T-helper 1 cell treated with Interleukin-12 subunit alpha and Interleukin-12 subunit beta and Interleukin-4 antibody, amounts not matched to agents 30 μg/mL and 1 μg/mL, for 36 hours (primary cell): ENCODE results near the gene CHST11.

ENCODE experiments used
- H3K27ac Mint-ChIP-seq: one replicate; pipeline ENCODE4 v1.8.0; 2021; ENCODE audit warnings: mild to moderate bottlenecking, mixed read lengths
- H3K27me3 Mint-ChIP-seq: one replicate; pipeline ENCODE4 v1.8.0; 2021; ENCODE audit warnings: low read depth, mixed read lengths
- H3K36me3 Mint-ChIP-seq: one replicate; pipeline ENCODE4 v1.8.0; 2021; ENCODE audit warnings: low read depth, mixed read lengths
- H3K4me1 Mint-ChIP-seq: one replicate; pipeline ENCODE4 v1.8.0; 2021; ENCODE audit warnings: low read depth, mixed read lengths
- H3K4me3 Mint-ChIP-seq: one replicate; pipeline ENCODE4 v1.8.0; 2021; ENCODE audit warnings: mild to moderate bottlenecking, moderate library complexity, mixed read lengths
- H3K9me3 Mint-ChIP-seq: one replicate; pipeline ENCODE4 v1.8.0; 2021; ENCODE audit warnings: mixed read lengths

Gene CHST11

DNA sequence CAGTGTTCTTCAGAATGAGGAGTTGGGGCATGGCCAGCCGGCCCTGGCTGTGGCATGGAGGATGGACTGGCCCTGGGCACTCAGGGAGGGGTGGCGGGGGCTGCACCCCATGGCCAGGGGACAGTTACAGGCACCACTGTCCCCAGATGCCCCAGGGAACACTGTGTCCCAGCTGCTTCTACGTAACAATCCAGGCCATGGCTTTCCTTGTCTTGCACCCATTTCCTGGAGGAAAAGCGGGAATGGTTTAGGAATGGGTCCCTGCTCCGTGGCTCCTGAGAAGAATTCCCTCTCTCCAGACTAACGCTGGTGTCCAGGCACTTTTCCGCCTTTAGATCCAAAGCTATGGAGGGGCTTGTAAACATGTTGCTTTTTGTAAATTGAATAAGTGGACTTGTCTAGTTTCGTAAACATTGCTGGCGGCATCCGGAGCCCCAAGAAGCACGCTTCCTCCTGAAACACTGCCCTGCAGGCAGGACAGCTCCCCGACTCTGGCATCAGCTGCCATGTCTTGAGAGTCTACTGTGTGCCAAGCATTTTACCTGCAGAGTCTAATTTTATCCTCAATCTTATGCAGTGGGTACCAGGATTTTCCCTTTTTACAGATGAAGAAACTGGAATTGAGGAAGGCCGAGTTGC is 263.1 kb downstream of the CHST11 start:
- H3K27me3 Mint-ChIP-seq, result no peaks in the 10 kb centered on the region
- peak overlapping the region; percentile 97 for H3K27ac Mint-ChIP-seq
- H3K36me3 Mint-ChIP-seq, result peaks cover 9% of the 10 kb centered on the region
- H3K4me3 Mint-ChIP-seq, result peak overlapping the region; percentile 84
- peaks cover 52% of the 10 kb centered on the region for H3K4me1 Mint-ChIP-seq
- H3K9me3 Mint-ChIP-seq, result no peaks in the 10 kb centered on the region

DNA sequence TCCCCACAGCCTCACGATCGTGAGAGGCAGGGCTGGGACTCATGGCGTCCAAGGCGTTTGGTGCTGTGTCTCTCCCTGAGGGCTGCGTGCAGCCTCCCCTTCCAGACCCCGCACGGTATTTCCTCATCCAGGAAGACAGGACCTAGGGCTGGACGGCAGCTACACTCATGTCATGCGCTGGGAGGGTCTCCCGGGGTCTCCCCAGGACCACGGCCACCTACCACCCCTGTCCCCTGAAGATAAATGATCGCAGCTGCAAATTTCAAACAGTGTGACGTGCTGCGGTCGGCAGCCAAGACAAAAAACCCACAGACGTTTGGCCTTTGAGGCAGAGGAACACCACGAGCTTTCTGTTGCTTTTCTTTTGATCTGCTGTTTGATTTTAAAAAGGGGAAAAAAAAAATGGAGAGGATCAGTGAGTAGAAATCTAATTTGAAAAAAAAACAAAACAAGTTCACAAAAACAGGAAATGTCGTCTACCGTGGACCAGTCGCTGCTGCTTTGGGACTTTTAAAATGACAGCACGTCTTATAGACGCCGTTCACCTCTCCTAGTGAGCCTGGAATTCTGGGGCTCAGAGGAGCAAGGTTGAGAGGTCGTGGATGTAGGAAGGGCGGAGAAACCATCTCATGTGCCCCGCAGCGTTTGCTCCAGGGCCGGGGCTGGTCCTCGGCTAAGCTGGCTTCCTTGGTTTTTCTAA is 263.7 kb downstream of the CHST11 start:
- no peaks in the 10 kb centered on the region for H3K9me3 Mint-ChIP-seq
- peak overlapping the region; percentile 97 for H3K27ac Mint-ChIP-seq
- H3K4me1 Mint-ChIP-seq, result peaks cover 57% of the 10 kb centered on the region
- H3K4me3 Mint-ChIP-seq, result peak overlapping the region; percentile 84
- H3K27me3 Mint-ChIP-seq, result no peaks in the 10 kb centered on the region
- H3K36me3 Mint-ChIP-seq, result peaks cover 10% of the 10 kb centered on the region

DNA sequence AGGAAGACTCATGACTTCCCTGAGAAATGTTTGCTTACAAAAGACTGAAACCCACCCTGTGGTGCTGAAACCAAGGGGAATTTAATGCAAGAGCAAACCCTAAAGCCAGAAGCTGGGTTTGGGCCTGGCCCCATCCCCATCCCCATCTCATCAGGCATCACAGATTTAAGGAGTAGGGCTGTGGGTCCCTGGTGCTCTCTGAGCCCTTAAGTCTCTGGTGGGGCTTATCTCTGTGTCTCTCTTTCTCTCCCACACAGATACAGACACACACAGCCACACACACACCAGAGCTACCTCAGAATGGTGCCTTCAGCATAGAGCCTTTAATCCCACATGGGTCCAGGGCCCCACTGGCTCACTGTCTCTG is 264.3 kb downstream of the CHST11 start:
- no peaks in the 10 kb centered on the region for H3K27me3 Mint-ChIP-seq
- H3K4me1 Mint-ChIP-seq, result peaks cover 63% of the 10 kb centered on the region
- H3K36me3 Mint-ChIP-seq, result peaks cover 16% of the 10 kb centered on the region
- H3K4me3 Mint-ChIP-seq, result peak overlapping the region; percentile 84
- H3K9me3 Mint-ChIP-seq, result no peaks in the 10 kb centered on the region
- H3K27ac Mint-ChIP-seq, result peak overlapping the region; percentile 97

DNA sequence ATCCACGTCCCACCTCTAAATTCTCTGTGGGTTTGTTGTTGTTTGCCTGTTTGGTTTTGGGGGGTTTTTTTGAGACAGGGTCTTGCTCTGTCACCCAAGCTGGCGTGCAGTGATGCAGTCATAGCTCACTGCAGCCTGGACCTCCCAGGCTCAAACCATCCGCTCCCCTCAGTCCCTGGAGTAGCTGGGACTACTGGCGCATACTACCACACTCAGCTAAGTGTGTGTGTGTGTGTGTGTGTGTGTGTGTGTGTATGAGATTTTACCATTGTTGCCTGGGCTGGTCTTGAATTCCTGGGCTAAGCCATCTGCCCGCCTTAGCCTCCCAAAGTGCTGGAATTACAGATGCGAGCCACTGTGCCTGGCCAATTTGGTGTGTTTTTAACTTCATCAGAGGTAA is 265.2 kb downstream of the CHST11 start:
- Mint-ChIP-seq H3K27ac (peak overlapping the region; percentile 97), H3K27me3 (no peaks in the 10 kb centered on the region), H3K4me1 (peaks cover 62% of the 10 kb centered on the region), H3K4me3 (peak overlapping the region; percentile 17), H3K36me3 (peaks cover 22% of the 10 kb centered on the region), H3K9me3 (no peaks in the 10 kb centered on the region)

DNA sequence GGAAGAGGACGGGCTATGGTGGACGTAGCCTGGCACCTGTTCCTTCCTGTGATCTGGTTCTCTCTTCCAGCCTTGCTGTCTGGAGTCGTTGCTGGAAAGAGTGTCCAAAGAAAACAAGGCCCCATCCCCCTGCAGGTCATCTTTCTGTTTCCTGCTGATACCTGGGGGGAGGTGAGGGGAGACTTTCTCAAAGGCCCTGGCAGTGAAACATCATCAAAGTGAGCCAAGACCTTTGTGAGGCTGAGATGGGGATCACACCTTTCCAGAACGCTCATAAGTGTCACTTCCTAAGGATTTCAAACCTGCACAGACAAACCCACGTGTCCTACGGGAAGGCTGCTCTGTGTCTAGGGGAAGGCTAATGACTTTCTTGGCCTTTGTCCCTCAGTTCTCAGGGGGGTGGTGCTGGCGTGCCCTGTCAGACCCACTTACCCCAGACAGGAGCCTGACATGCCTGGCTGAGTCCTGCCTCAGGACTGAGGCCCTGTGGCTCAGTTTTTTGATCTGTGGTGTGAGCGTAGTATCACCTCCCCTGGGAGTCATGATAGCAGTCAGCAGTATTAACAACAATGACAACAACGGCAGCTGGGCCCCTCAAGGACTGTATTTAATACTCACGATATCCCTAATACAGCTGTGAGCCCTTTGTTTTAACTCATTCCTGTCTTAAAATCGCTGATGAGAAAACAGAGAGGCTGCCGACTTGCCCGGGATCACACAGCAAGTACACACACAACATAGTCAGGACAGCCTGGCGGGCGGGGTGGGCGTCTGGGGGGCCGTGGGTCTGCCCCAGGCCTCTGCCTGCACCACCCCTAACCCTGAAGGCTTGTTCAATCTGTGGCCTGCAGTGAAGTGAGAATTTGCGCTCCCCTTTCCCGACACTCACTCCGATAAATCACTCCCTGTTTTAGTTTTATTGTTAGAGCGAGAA is 266.1 kb downstream of the CHST11 start:
- peak overlapping the region; percentile 97 for H3K27ac Mint-ChIP-seq
- peaks cover 67% of the 10 kb centered on the region for H3K4me1 Mint-ChIP-seq
- no peaks in the 10 kb centered on the region for H3K9me3 Mint-ChIP-seq
- H3K4me3 Mint-ChIP-seq, result no peak overlapping the region
- no peaks in the 10 kb centered on the region for H3K27me3 Mint-ChIP-seq
- peaks cover 28% of the 10 kb centered on the region for H3K36me3 Mint-ChIP-seq

DNA sequence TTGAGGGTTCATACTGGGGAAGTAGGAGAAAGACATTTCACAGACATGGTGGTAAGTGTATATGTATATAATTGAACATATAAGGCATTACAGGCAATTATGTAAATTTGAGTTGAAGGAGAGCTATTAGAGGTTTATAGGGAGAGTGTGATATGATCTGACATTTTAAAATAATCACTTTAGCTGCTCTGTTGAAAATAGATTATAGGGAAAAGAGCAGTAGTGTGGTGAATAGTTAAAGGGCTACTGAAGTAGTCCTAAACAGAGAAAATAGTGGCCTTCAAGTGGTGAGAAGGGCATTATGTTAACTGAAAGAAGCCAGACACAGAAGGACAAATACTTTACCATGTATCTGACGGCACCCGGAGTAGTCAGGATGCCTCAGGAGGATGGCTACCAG is 267.1 kb downstream of the CHST11 start:
- Mint-ChIP-seq H3K27ac (peak overlapping the region; percentile 23), H3K4me1 (peaks cover 66% of the 10 kb centered on the region), H3K27me3 (no peaks in the 10 kb centered on the region), H3K4me3 (no peak overlapping the region), H3K36me3 (peaks cover 31% of the 10 kb centered on the region), H3K9me3 (no peaks in the 10 kb centered on the region)

DNA sequence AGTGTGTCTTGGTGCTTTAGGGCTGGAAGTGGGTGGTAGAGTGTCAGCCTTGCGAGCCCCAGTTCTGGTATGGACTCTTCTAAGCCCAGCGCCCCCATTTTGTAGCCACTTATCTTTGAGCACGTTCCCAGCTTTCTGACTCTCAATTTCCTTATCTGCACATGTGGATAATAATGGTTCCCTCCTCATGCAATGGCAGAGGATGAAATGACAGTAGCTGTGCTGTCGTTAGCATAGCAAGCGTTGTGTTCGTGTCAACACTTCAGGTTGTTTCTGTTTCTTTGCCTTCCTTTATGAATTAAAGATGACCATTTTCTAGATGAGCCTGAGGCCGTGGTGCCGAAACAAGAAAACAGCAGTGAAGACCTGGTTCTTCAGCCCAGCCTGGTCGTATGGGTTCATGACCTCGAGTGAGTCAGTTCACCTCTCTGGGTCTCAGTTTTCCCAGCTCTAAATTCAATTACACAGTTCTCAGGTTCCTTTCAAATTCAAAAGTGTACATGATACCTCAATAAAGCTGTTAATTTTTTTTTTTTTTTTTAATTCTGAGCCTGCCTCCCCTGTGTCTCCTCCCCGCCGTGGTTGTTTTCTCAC is 268.3 kb downstream of the CHST11 start:
- Mint-ChIP-seq H3K4me3 (no peak overlapping the region), H3K36me3 (peaks cover 31% of the 10 kb centered on the region), H3K27me3 (no peaks in the 10 kb centered on the region), H3K9me3 (no peaks in the 10 kb centered on the region), H3K27ac (no peak overlapping the region), H3K4me1 (peaks cover 63% of the 10 kb centered on the region)

DNA sequence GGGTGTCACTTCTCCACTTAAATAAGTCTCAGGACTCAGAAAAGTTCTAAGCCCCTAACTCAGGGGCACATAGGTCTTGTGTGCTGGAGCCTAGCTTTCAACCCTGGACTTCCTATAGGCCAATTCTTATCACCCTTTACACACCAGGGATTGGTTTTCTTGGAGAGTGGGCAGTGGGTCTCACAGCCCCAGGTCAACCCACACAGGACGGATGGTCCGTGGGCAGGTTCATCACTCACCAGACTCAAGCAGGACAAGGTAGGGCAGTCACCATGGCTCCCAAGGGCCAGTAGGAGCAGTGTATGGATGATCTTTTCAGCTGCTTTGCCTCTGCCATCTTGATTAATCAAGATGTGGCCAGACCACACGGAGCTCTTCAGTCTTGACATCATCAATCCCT is 268.9 kb downstream of the CHST11 start:
- Mint-ChIP-seq H3K27ac (no peak overlapping the region), H3K4me1 (peaks cover 59% of the 10 kb centered on the region), H3K36me3 (peaks cover 30% of the 10 kb centered on the region), H3K27me3 (no peaks in the 10 kb centered on the region), H3K4me3 (no peak overlapping the region), H3K9me3 (no peaks in the 10 kb centered on the region)

DNA sequence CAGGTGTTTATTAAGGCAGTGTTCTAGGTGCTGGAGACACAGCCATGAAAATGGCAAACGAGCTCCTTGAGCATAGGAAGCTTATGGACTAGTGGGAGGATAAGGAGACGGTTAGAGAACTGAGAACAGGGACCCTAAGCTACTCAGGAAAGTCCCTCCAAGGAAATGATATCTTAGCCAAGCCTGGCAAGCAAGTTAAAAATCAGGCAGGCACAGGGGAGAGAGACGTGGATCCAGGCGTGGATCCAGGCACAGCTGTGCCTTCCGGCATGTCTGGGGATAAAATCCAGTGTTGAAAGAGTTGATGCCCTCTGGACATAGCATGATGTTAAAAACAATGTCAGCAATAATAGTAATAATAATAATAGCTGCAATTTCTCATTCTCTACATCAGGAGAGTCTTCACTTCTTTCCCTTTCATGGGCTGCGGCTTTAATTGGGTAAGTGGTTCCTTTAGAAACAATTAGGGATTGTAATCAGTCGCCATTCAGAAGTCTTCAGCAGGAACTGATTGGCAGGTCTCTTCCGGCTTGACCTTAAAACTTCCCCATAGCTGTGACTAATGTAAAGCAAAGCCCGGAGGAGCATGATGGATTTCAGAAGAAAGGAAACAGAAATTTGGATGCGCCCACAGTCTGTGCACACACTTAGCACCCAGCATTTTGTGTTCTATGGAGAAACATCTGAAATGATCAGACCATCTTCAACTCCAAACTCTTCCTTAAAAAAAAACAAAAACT is 271.1 kb downstream of the CHST11 start:
- no peaks in the 10 kb centered on the region for H3K9me3 Mint-ChIP-seq
- H3K27ac Mint-ChIP-seq, result peak overlapping the region; percentile 63
- peaks cover 26% of the 10 kb centered on the region for H3K36me3 Mint-ChIP-seq
- H3K27me3 Mint-ChIP-seq, result no peaks in the 10 kb centered on the region
- H3K4me1 Mint-ChIP-seq, result peaks cover 52% of the 10 kb centered on the region
- no peak overlapping the region for H3K4me3 Mint-ChIP-seq

DNA sequence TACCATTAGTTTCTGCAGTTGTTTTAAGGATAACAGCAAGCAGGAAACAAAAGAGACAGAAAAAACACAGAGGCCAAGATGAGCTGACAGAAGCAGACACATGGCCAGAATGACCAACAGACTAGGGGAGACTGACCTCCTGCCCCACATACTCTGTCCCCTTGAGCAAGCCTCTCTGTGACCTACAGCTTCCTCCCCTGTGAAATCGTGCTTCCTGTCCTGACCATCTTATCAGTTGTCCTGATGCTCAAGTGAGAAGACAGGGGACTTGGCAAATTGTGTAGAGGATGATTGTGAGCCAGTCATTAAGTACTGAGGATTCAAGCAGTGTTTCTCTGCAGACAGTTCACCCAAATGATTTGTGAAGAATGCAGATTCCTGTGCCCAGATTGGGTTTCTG is 272.3 kb downstream of the CHST11 start:
- no peak overlapping the region for H3K4me3 Mint-ChIP-seq
- peaks cover 56% of the 10 kb centered on the region for H3K4me1 Mint-ChIP-seq
- H3K9me3 Mint-ChIP-seq, result no peaks in the 10 kb centered on the region
- no peak overlapping the region for H3K27ac Mint-ChIP-seq
- H3K36me3 Mint-ChIP-seq, result peaks cover 26% of the 10 kb centered on the region
- no peaks in the 10 kb centered on the region for H3K27me3 Mint-ChIP-seq

DNA sequence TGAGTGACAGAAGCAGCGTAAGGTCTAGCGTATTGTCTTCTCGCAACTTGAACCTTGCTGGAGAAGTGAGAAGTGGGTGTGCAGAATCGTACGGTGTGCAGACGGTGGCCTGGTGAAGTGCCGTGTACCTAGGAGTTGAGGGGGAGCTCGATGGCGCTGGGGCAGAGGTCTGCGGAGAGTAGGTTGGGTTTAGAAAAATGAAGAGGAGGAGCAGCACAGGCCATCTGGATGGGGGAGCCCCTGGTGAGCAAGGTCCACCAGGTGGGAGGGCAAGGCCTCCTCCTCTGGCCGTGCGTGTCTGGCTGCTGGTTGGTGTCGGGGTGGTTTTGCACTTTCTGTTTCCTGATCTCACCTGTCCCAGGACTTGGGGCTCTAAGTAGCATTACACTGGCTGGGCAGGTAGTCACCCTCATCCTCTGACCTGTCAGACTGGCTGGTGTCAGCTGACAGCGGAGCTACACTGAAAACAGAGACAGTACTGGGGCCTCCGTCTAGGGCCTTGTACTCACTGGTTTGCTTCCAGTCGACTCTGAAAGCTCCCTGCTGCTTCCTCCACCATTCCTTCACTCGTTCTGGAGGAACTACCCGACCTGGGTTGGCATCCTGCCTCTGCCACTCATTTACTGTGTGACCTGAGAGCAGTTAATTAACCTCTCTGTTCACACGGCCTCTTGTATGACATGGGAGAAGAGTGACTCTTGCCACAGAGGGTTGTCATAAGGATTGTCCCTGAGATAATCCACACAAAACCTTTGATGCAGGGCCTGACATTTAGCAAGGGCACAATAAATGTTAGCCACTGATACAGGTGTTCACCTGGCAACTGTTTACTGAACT is 273.1 kb downstream of the CHST11 start:
- Mint-ChIP-seq H3K4me3 (no peak overlapping the region), H3K27ac (peak overlapping the region; percentile 43), H3K36me3 (peaks cover 26% of the 10 kb centered on the region), H3K9me3 (no peaks in the 10 kb centered on the region), H3K4me1 (peaks cover 57% of the 10 kb centered on the region), H3K27me3 (no peaks in the 10 kb centered on the region)

DNA sequence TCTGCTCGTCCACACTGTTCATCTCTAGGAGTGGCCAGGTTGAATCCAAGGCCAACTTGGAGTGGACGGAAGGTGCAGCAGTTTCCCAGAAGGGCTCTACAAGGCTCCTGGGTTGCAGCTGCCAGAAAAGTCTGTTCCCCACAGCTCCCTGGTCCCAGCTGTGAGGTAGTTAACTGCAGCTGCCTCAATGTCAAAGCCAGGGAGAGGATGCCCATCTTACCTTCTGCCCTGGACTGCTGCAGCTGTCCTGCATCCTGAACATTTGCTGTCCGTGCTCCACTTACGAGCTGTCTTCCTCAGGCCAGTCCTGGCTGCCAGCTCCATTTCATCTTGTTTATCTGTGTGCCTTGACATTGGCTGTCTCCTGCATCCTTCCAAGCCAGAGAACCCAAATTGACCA is 274.0 kb downstream of the CHST11 start:
- no peak overlapping the region for H3K27ac Mint-ChIP-seq
- H3K36me3 Mint-ChIP-seq, result peaks cover 22% of the 10 kb centered on the region
- peaks cover 59% of the 10 kb centered on the region for H3K4me1 Mint-ChIP-seq

DNA sequence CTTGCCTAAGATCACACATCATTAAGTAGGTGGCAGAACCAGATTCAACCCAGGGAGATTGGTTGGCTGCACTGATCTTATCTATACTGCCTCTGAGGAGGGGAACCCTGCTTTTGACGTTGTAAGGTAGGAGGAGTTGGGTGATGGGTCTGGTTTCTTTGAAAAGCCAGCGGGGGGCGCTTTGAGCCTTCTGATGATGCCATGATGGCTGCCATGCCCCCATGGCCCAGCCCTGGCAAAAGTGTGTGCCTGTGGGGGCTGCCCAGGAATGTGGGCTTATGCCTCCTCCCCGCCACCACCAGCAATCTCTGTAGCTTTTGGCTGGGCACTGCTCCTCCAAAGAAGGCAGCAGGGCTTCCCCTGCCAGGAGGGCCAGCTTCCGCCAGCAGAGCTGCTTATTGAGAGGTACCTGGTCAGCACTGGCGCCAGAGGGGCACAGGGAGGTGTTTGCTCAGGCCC is 277.0 kb downstream of the CHST11 start:
- H3K27me3 Mint-ChIP-seq, result no peaks in the 10 kb centered on the region
- peaks cover 72% of the 10 kb centered on the region for H3K4me1 Mint-ChIP-seq
- H3K4me3 Mint-ChIP-seq, result no peak overlapping the region
- peaks cover 11% of the 10 kb centered on the region for H3K36me3 Mint-ChIP-seq
- H3K9me3 Mint-ChIP-seq, result no peaks in the 10 kb centered on the region
- no peak overlapping the region for H3K27ac Mint-ChIP-seq

More for the DNA sequence above, 274.0 kb downstream of the CHST11 start:
- Mint-ChIP-seq H3K9me3 (no peaks in the 10 kb centered on the region), H3K4me3 (no peak overlapping the region), H3K27me3 (no peaks in the 10 kb centered on the region)
